OCI-LY3 (cell line): ENCODE data around the gene KAT7.

ENCODE experiments used
- CTCF ChIP-seq: fragments of 200-600, 300-600 bp; sonication (generic); IDR thresholded peaks from 2 replicates; pipeline ENCODE4 v1.5.1; 2014; ENCODE audit warnings: antibody characterized with exemption, low read length, low read depth
- EZH2phosphoT487 ChIP-seq: fragments of 200-600 bp; shearing (Covaris generic); IDR thresholded peaks from 2 replicates; pipeline ENCODE4 v1.6.1; 2018; ENCODE audit warnings: antibody characterized with exemption, mixed run types, low read depth

- TF ChIP-seq CTCF (peak; percentile 51), EZH2phosphoT487 (no peak)
Observed at GRCh38 chr17:49843774-49844350, 55.4 kb downstream of the KAT7 start.
